Mesenchymal stem cell (in vitro differentiated cells and primary cell): ENCODE results near the gene ARID3A.

Source experiments
- DNase-seq: peaks from one replicate; pipeline ENCODE4 v3.0.0-alpha.2; 2013
- H2AFZ ChIP-seq: one replicate; pipeline ENCODE4 v1.6.1; 2013; ENCODE audit warnings: low read depth, mild to moderate bottlenecking, control low read depth, inconsistent platforms, low read length, moderate library complexity
- H2AK5ac ChIP-seq: 2 replicates; pipeline ENCODE4 v1.6.1; 2013; ENCODE audit warnings: low read length, moderate library complexity, mild to moderate bottlenecking, inconsistent platforms; ENCODE audit not compliant: severe bottlenecking
- H2BK120ac ChIP-seq: one replicate; pipeline ENCODE4 v1.6.1; 2013; ENCODE audit warnings: low read depth, mild to moderate bottlenecking, inconsistent platforms, low read length, moderate library complexity
- H2BK12ac ChIP-seq, 2 experiments: one replicate each; pipeline ENCODE4 v1.6.1; 2013; ENCODE audit warnings: inconsistent platforms in 2 of 2, low read length in 2 of 2, mild to moderate bottlenecking in 2 of 2, moderate library complexity in 2 of 2, control low read depth in 1 of 2
- H2BK15ac ChIP-seq: one replicate; pipeline ENCODE4 v1.6.1; 2013; ENCODE audit warnings: mild to moderate bottlenecking, low read depth, inconsistent platforms; ENCODE audit not compliant: poor library complexity, severe bottlenecking
- H2BK5ac ChIP-seq: 2 replicates; pipeline ENCODE4 v1.6.1; 2013; ENCODE audit warnings: low read depth, mild to moderate bottlenecking, low read length, control low read depth, inconsistent platforms; ENCODE audit not compliant: poor library complexity, severe bottlenecking
- H3K14ac ChIP-seq, 2 experiments: one replicate each; pipeline ENCODE4 v1.6.1; 2013; ENCODE audit warnings: inconsistent platforms in 2 of 2, low read length in 2 of 2, control low read depth in 1 of 2, mild to moderate bottlenecking in 1 of 2, moderate library complexity in 1 of 2
- H3K18ac ChIP-seq, 2 experiments: one replicate each; pipeline ENCODE4 v1.6.1; 2013; ENCODE audit warnings: inconsistent platforms in 2 of 2, low read length in 2 of 2, control low read depth in 1 of 2, low read depth in 1 of 2, mild to moderate bottlenecking in 1 of 2
- H3K23ac ChIP-seq, 2 experiments: one replicate each; pipeline ENCODE4 v1.6.1; 2013; ENCODE audit warnings: inconsistent platforms in 2 of 2, low read length in 2 of 2, mild to moderate bottlenecking in 2 of 2, moderate library complexity in 2 of 2, control low read depth in 1 of 2
- H3K27ac ChIP-seq: 2 replicates; pipeline ENCODE4 v1.5.1; 2013; ENCODE audit warnings: mild to moderate bottlenecking, moderate library complexity, low read length, control low read depth, inconsistent platforms; ENCODE audit not compliant: poor library complexity, severe bottlenecking
- H3K27me3 ChIP-seq, 2 experiments: 2 replicates each; pipeline versions ENCODE4 v1.6.1 to v1.7.0; 2013; ENCODE audit warnings: low read length in 2 of 2, mild to moderate bottlenecking in 2 of 2, moderate library complexity in 2 of 2, control low read depth in 1 of 2, inconsistent platforms in 1 of 2; ENCODE audit not compliant: control insufficient read depth in 1 of 2, insufficient read depth in 1 of 2
- H3K36me3 ChIP-seq, 2 experiments: 2 replicates each; pipeline versions ENCODE4 v1.6.1 to v1.7.0; 2013; ENCODE audit warnings: low read length in 2 of 2, control low read depth in 1 of 2, inconsistent platforms in 1 of 2, low read depth in 1 of 2, mild to moderate bottlenecking in 1 of 2; ENCODE audit not compliant: insufficient read depth in 2 of 2, control insufficient read depth in 1 of 2
- H3K4ac ChIP-seq, 2 experiments: one replicate each; pipeline ENCODE4 v1.6.1; 2013; ENCODE audit warnings: inconsistent platforms in 2 of 2, low read length in 2 of 2, mild to moderate bottlenecking in 2 of 2, moderate library complexity in 2 of 2, control low read depth in 1 of 2, low read depth in 1 of 2
- H3K4me1 ChIP-seq: 2 replicates; pipeline ENCODE4 v1.6.1; 2013; ENCODE audit warnings: low read depth, low read length, control low read depth; ENCODE audit not compliant: control insufficient read depth, insufficient read depth
- H3K4me2 ChIP-seq: 2 replicates; pipeline ENCODE4 v1.6.1; 2013; ENCODE audit warnings: low read length, mild to moderate bottlenecking, inconsistent platforms; ENCODE audit not compliant: poor library complexity, severe bottlenecking
- H3K4me3 ChIP-seq, 2 experiments: 2 replicates each; pipeline versions ENCODE4 v1.5.1 to v1.7.0; 2013; ENCODE audit warnings: low read length in 2 of 2, mild to moderate bottlenecking in 2 of 2, control low read depth in 1 of 2, low read depth in 1 of 2; ENCODE audit not compliant: insufficient read depth in 1 of 2
- H3K79me1 ChIP-seq: replicated peaks from 2 replicates; pipeline ENCODE4 v1.6.1; 2013; ENCODE audit warnings: mild to moderate bottlenecking, control low read depth, low read length, inconsistent platforms; ENCODE audit not compliant: poor library complexity, severe bottlenecking
- H3K9ac ChIP-seq: 2 replicates; pipeline ENCODE4 v1.7.0; 2013; ENCODE audit warnings: mild to moderate bottlenecking, low read length, moderate library complexity
- H3K9me3 ChIP-seq: 2 replicates; pipeline ENCODE4 v1.7.0; 2013; ENCODE audit warnings: mild to moderate bottlenecking, low read length; ENCODE audit not compliant: control insufficient read depth
- H4K8ac ChIP-seq: one replicate; pipeline ENCODE4 v1.6.1; 2013; ENCODE audit warnings: inconsistent platforms, mild to moderate bottlenecking, low read length, moderate library complexity
- H4K91ac ChIP-seq: one replicate; pipeline ENCODE4 v1.6.1; 2013; ENCODE audit warnings: mild to moderate bottlenecking, low read length, inconsistent platforms
- WGBS: methylation state at CpG from one replicate; pipeline ENCODE4 v1.1.7; 2013; ENCODE audit warnings: mixed read lengths; 5-methylcytosine and 5-hydroxymethylcytosine counted together

Gene ARID3A

GRCh38 chr19:1001538-1002166 lies 75.8 kb downstream of the ARID3A start:
- 23% methylated on average over 15 of the region's 20 CpGs for WGBS
- no peak overlapping the region for H2BK5ac ChIP-seq
- H3K9me3 ChIP-seq: no peaks in the 10 kb centered on the region
- no peak overlapping the region for H3K9ac ChIP-seq
- H4K91ac ChIP-seq: no peak overlapping the region
- H3K4me3 ChIP-seq: no peak overlapping the region
- no peak overlapping the region for H3K14ac ChIP-seq
- no peaks in the 10 kb centered on the region for H3K79me1 ChIP-seq
- no peak overlapping the region for H2BK12ac ChIP-seq
- H3K4ac ChIP-seq: no peak overlapping the region
- H2BK15ac ChIP-seq: no peak overlapping the region
- H4K8ac ChIP-seq: no peak overlapping the region
- peaks cover 5% of the 10 kb centered on the region for H3K4me1 ChIP-seq
- H3K27ac ChIP-seq: no peak overlapping the region
- no peak overlapping the region for H3K23ac ChIP-seq
- H3K4me2 ChIP-seq: no peak overlapping the region
- DNase-seq: peak; percentile 52
- no peak overlapping the region for H2AK5ac ChIP-seq
- no peak overlapping the region for H2AFZ ChIP-seq
- peaks cover 34 to 64% of the 10 kb centered on the region in 2 experiments for H3K27me3 ChIP-seq
- peaks cover 0 to 4% of the 10 kb centered on the region in 2 experiments for H3K36me3 ChIP-seq
- no peak overlapping the region for H2BK120ac ChIP-seq
- no peak overlapping the region for H3K18ac ChIP-seq

- no peak for DNase-seq
- no peak overlapping the region for H3K18ac ChIP-seq
- 67% methylated on average over 4 of the region's 4 CpGs for WGBS
- H3K23ac ChIP-seq: no peak overlapping the region
- H4K8ac ChIP-seq: no peak overlapping the region
- no peak overlapping the region for H3K4me3 ChIP-seq
- no peak overlapping the region for H2BK15ac ChIP-seq
- no peak overlapping the region for H2BK12ac ChIP-seq
- H3K4ac ChIP-seq: no peak overlapping the region
- no peak overlapping the region for H2AK5ac ChIP-seq
- H3K4me1 ChIP-seq: peaks cover 8% of the 10 kb centered on the region
- no peak overlapping the region for H3K9ac ChIP-seq
- no peaks in the 10 kb centered on the region for H3K79me1 ChIP-seq
- H4K91ac ChIP-seq: no peak overlapping the region
- peaks cover 28 to 56% of the 10 kb centered on the region in 2 experiments for H3K27me3 ChIP-seq
- no peaks in the 10 kb centered on the region for H3K9me3 ChIP-seq
- H3K27ac ChIP-seq: no peak overlapping the region
- no peak overlapping the region for H2BK5ac ChIP-seq
- no peak overlapping the region for H2AFZ ChIP-seq
- peaks cover 0 to 14% of the 10 kb centered on the region in 2 experiments for H3K36me3 ChIP-seq
- H3K14ac ChIP-seq: no peak overlapping the region
- no peak overlapping the region for H2BK120ac ChIP-seq
- H3K4me2 ChIP-seq: no peak overlapping the region
Observed at GRCh38 chr19:1002600-1002999, 76.8 kb downstream of the ARID3A start.

GRCh38 chr19:1003283-1003682 lies 77.4 kb downstream of the ARID3A start:
- no peaks in the 10 kb centered on the region for H3K9me3 ChIP-seq
- no peak for DNase-seq

GRCh38 chr19:1004204-1004802 lies 78.5 kb downstream of the ARID3A start:
- H3K23ac ChIP-seq: no peak overlapping the region
- peaks cover 0 to 30% of the 10 kb centered on the region in 2 experiments for H3K36me3 ChIP-seq
- no peak overlapping the region for H2BK12ac ChIP-seq
- H3K4me2 ChIP-seq: no peak overlapping the region
- no peak overlapping the region for H2AK5ac ChIP-seq
- peaks cover 1% of the 10 kb centered on the region for H3K79me1 ChIP-seq
- no peak for DNase-seq
- 81% methylated on average over 32 of the region's 32 CpGs for WGBS
- no peak overlapping the region for H4K91ac ChIP-seq
- H3K14ac ChIP-seq: no peak overlapping the region
- no peak overlapping the region for H2BK5ac ChIP-seq
- H3K9me3 ChIP-seq: no peaks in the 10 kb centered on the region
- H4K8ac ChIP-seq: no peak overlapping the region
- H3K9ac ChIP-seq: no peak overlapping the region
- peaks cover 8% of the 10 kb centered on the region for H3K4me1 ChIP-seq
- no peak overlapping the region for H3K4ac ChIP-seq
- H2BK120ac ChIP-seq: no peak overlapping the region
- no peak overlapping the region for H3K4me3 ChIP-seq
- no peak overlapping the region for H2BK15ac ChIP-seq
- no peak overlapping the region for H3K27ac ChIP-seq
- peaks cover 14 to 39% of the 10 kb centered on the region in 2 experiments for H3K27me3 ChIP-seq
- no peak overlapping the region for H2AFZ ChIP-seq
- H3K18ac ChIP-seq: no peak overlapping the region

More at GRCh38 chr19:1003283-1003682, 77.4 kb downstream of the ARID3A start:
- no peak overlapping the region for H2AFZ ChIP-seq
- no peak overlapping the region for H4K91ac ChIP-seq
- no peak overlapping the region for H3K9ac ChIP-seq
- H3K4me2 ChIP-seq: no peak overlapping the region
- H4K8ac ChIP-seq: no peak overlapping the region
- H3K79me1 ChIP-seq: no peaks in the 10 kb centered on the region
- H3K4me1 ChIP-seq: peaks cover 8% of the 10 kb centered on the region
- no peak overlapping the region for H3K18ac ChIP-seq
- no peak overlapping the region for H2BK5ac ChIP-seq
- H3K27ac ChIP-seq: no peak overlapping the region
- no peak overlapping the region for H3K14ac ChIP-seq
- H3K23ac ChIP-seq: no peak overlapping the region
- H2BK120ac ChIP-seq: no peak overlapping the region
- WGBS: 89% methylated on average over 37 of the region's 37 CpGs
- peak overlapping the region; percentile 49 for H2BK15ac ChIP-seq
- H3K27me3 ChIP-seq: peaks cover 22 to 49% of the 10 kb centered on the region in 2 experiments
- no peak overlapping the region for H2BK12ac ChIP-seq
- H3K4me3 ChIP-seq: no peak overlapping the region
- no peak overlapping the region for H2AK5ac ChIP-seq
- peaks cover 0 to 20% of the 10 kb centered on the region in 2 experiments for H3K36me3 ChIP-seq
- H3K4ac ChIP-seq: no peak overlapping the region
